Prostate gland (tissue), 2 donors: ENCODE data around the gene TBXT.

ENCODE experiments used
- CTCF ChIP-seq, 4 experiments: fragments of 200-600 bp in 2 of 4; fragments of 450-650 bp in 2 of 4; sonication (generic) in 2 of 4; IDR thresholded peaks; 1 replicate in 3 of 4; 2 replicates in 1 of 4; pipeline ENCODE4 v1.5.1; 2016 to 2019; ENCODE audit warnings: antibody characterized with exemption in 4 of 4, mild to moderate bottlenecking in 2 of 4, moderate library complexity in 2 of 4
- POLR2A ChIP-seq: fragments of 450-650 bp; IDR thresholded peaks from one replicate; pipeline ENCODE4 v1.6.1; 2016; ENCODE audit warnings: antibody characterized with exemption, mild to moderate bottlenecking
- POLR2AphosphoS5 ChIP-seq: sonication (generic); formaldehyde crosslinking; IDR thresholded peaks from one replicate; pipeline ENCODE4 v1.6.1; 2017; ENCODE audit warnings: antibody characterized with exemption

- TF ChIP-seq CTCF (IDR thresholded peaks at IDR 0.05) (no peak), POLR2A (no peak), POLR2AphosphoS5 (no peak)
Measured at GRCh38 chr6:166169549-166170421, 2.1 kb upstream of the TBXT start.
